ENCODE results near the gene TTPAL.

TTPAL gene

GRCh38 chr20:44483112-44483511 is 7.4 kb downstream of the TTPAL start:
- ChIA-PET POLR2A (no interaction called here), CTCF (interaction anchor here (0.7 kb wide), 1 partner anchor 8 kb away, joined by 3 read pairs; no protein-coding TSS in a partner anchor)
- no peak for TF ChIP-seq ARNT (IDR thresholded peaks at IDR 0.05)
- TF ChIP-seq L3MBTL2 (conservative IDR thresholded peaks at IDR 0.05) = no peak
- no peak for TF ChIP-seq SP1 (IDR thresholded peaks at IDR 0.05)
- no peak for TF ChIP-seq LEF1 (IDR thresholded peaks at IDR 0.05; ENCODE audit: borderline replicate concordance)
- no peak for TF ChIP-seq CTBP1 (IDR thresholded peaks at IDR 0.05; ENCODE audit: borderline replicate concordance)
- TF ChIP-seq SUZ12 (IDR thresholded peaks at IDR 0.05) = no peak
- TF ChIP-seq TARDBP (IDR thresholded peaks at IDR 0.05) = no peak
- no peak for TF ChIP-seq ZNF384 (IDR thresholded peaks at IDR 0.05)
- no peak for DNase-seq (ENCODE audit: extremely low spot score)

- CTCF ChIA-PET = no interaction called here
- DNase-seq (ENCODE audit: extremely low spot score) = no peak
- no peak for TF ChIP-seq ZNF384 (IDR thresholded peaks at IDR 0.05)
- no peak for TF ChIP-seq SP1 (IDR thresholded peaks at IDR 0.05)
- TF ChIP-seq HDGF (IDR thresholded peaks at IDR 0.05; ENCODE audit: borderline replicate concordance) = no peak
- no peak for TF ChIP-seq FOXA1 (IDR thresholded peaks at IDR 0.05)
- no peak for TF ChIP-seq SUZ12 (IDR thresholded peaks at IDR 0.05)
- no peak for TF ChIP-seq LEF1 (IDR thresholded peaks at IDR 0.05; ENCODE audit: borderline replicate concordance)
- TF ChIP-seq PKNOX1 (IDR thresholded peaks at IDR 0.05) = no peak
- TF ChIP-seq TARDBP (IDR thresholded peaks at IDR 0.05) = no peak
- no peak for TF ChIP-seq FOXK2 (IDR thresholded peaks at IDR 0.05)
- no peak for TF ChIP-seq NFRKB (IDR thresholded peaks at IDR 0.05)
- TF ChIP-seq ARNT (IDR thresholded peaks at IDR 0.05) = no peak
- TF ChIP-seq L3MBTL2 (conservative IDR thresholded peaks at IDR 0.05) = no peak
- TF ChIP-seq FOXM1 (IDR thresholded peaks at IDR 0.05; ENCODE audit: borderline replicate concordance) = no peak
- no peak for TF ChIP-seq ELF4 (IDR thresholded peaks at IDR 0.05)
- no peak for TF ChIP-seq BHLHE40 (IDR thresholded peaks at IDR 0.05; ENCODE audit: borderline replicate concordance)
- no peak for TF ChIP-seq CTBP1 (IDR thresholded peaks at IDR 0.05; ENCODE audit: borderline replicate concordance)
- POLR2A ChIA-PET = interaction anchor here (1.1 kb wide), 1 partner anchor 9 kb away, joined by 4 read pairs; the partner anchor contains the start of gene TTPAL
Observed at GRCh38 chr20:44485078-44485829, 9.6 kb downstream of the TTPAL start.

DNA sequence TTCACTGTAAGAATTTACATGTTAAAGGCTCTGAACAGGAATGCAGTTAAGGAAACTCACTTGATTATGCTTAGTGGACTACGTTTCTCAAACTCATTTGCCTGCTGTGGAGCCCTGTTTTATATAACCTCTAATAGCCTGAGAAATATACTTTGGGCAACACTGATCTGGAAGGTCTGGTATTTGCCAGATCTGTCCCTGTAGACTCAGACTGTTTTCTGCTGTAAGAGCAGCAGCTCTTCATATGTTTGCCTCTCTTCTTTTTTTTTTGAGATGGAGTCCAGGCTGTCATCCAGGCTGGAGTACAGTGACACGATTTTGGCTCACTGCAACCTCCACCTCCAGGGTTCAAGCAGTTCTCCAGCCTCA is 10.1 kb downstream of the TTPAL start:
- POLR2A ChIA-PET = interaction anchor here (1.1 kb wide), 1 partner anchor 10 kb away, joined by 4 read pairs; the partner anchor contains the start of gene TTPAL
- TF ChIP-seq ELF4 (IDR thresholded peaks at IDR 0.05) = no peak
- TF ChIP-seq SP1 (IDR thresholded peaks at IDR 0.05) = no peak
- TF ChIP-seq NFRKB (IDR thresholded peaks at IDR 0.05) = no peak
- TF ChIP-seq LEF1 (IDR thresholded peaks at IDR 0.05; ENCODE audit: borderline replicate concordance) = no peak
- no peak for TF ChIP-seq CTBP1 (IDR thresholded peaks at IDR 0.05; ENCODE audit: borderline replicate concordance)
- no peak for TF ChIP-seq PKNOX1 (IDR thresholded peaks at IDR 0.05)
- TF ChIP-seq ZNF384 (IDR thresholded peaks at IDR 0.05) = no peak
- TF ChIP-seq HDGF (IDR thresholded peaks at IDR 0.05; ENCODE audit: borderline replicate concordance) = no peak
- no peak for TF ChIP-seq FOXA1 (IDR thresholded peaks at IDR 0.05)
- no peak for TF ChIP-seq TARDBP (IDR thresholded peaks at IDR 0.05)
- no peak for TF ChIP-seq FOXM1 (IDR thresholded peaks at IDR 0.05; ENCODE audit: borderline replicate concordance)
- no peak for TF ChIP-seq L3MBTL2 (conservative IDR thresholded peaks at IDR 0.05)
- no peak for TF ChIP-seq FOXK2 (IDR thresholded peaks at IDR 0.05)
- TF ChIP-seq ARNT (IDR thresholded peaks at IDR 0.05) = no peak
- no peak for TF ChIP-seq SUZ12 (IDR thresholded peaks at IDR 0.05)
- TF ChIP-seq BHLHE40 (IDR thresholded peaks at IDR 0.05; ENCODE audit: borderline replicate concordance) = no peak
- no peak for DNase-seq (ENCODE audit: extremely low spot score)
- CTCF ChIA-PET = no interaction called here

GRCh38 chr20:44488551-44488950 is 12.9 kb downstream of the TTPAL start:
- CTCF ChIA-PET = no interaction called here
- POLR2A ChIA-PET = no interaction called here
- no peak for DNase-seq (ENCODE audit: extremely low spot score)
- TF ChIP-seq ZNF384 (IDR thresholded peaks at IDR 0.05) (no peak), PKNOX1 (IDR thresholded peaks at IDR 0.05) (no peak), SUZ12 (IDR thresholded peaks at IDR 0.05) (no peak), ELF4 (IDR thresholded peaks at IDR 0.05) (no peak), TARDBP (IDR thresholded peaks at IDR 0.05) (no peak), HDGF (IDR thresholded peaks at IDR 0.05; ENCODE audit: borderline replicate concordance) (no peak), NFRKB (IDR thresholded peaks at IDR 0.05) (no peak), CTBP1 (IDR thresholded peaks at IDR 0.05; ENCODE audit: borderline replicate concordance) (no peak), L3MBTL2 (conservative IDR thresholded peaks at IDR 0.05) (no peak), FOXK2 (IDR thresholded peaks at IDR 0.05) (no peak), BHLHE40 (IDR thresholded peaks at IDR 0.05; ENCODE audit: borderline replicate concordance) (no peak)

DNA sequence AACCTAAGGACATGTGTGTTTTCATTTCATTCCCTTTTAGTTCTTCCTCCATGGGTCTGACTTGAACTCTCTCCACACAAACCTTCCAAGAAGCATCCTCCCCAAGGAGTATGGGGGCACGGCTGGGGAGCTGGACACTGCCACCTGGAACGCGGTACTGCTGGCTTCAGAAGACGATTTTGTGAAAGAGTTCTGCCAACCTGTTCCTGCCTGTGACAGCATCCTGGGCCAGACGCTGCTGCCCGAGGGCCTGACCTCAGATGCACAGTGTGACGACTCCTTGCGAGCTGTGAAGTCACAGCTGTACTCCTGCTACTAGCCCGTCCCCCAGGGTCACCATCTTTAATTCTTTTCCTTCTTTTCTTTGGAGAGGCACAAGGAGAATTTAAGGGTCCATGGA is 13.5 kb downstream of the TTPAL start:
- DNase-seq (ENCODE audit: extremely low spot score) = no peak
- TF ChIP-seq PKNOX1 (IDR thresholded peaks at IDR 0.05) (no peak), LEF1 (IDR thresholded peaks at IDR 0.05; ENCODE audit: borderline replicate concordance) (no peak), TARDBP (IDR thresholded peaks at IDR 0.05) (no peak), ZNF384 (IDR thresholded peaks at IDR 0.05) (no peak), CTBP1 (IDR thresholded peaks at IDR 0.05; ENCODE audit: borderline replicate concordance) (no peak)
- CTCF ChIA-PET = no interaction called here
- POLR2A ChIA-PET = no interaction called here

Data from HEK293T (cell line).